SU-DHL-6 (cell line): ENCODE measurements around the gene NSUN2.
"Not testable (repeated sequence)": the region's sequence is repeated elsewhere in the genome, so short reads cannot be mapped to it uniquely, and the experiment has no call there.

Source experiments
- H2AFZ ChIP-seq: fragments of 200-600 bp; sonication (generic); 2 replicates; pipeline ENCODE4 v1.6.1; 2014; ENCODE audit warnings: low read depth, mild to moderate bottlenecking, moderate library complexity, mixed read lengths, antibody characterized with exemption, low read length; ENCODE audit not compliant: severe bottlenecking
- H3F3A ChIP-seq: fragments of 200-600 bp; shearing (Covaris generic); 2 replicates; pipeline ENCODE4 v1.6.0; 2016; ENCODE audit warnings: antibody characterized with exemption, mild to moderate bottlenecking; ENCODE audit not compliant: insufficient read depth
- H3K27ac ChIP-seq: fragments of 200-600 bp; sonication (generic); 2 replicates; pipeline ENCODE4 v1.5.1; 2016; ENCODE audit warnings: low read depth, mild to moderate bottlenecking, low read length, moderate library complexity, mixed read lengths
- H3K27me3 ChIP-seq: fragments of 200-600 bp; sonication (generic), shearing (Covaris generic); 2 replicates; pipeline ENCODE4 v1.6.0; 2014; ENCODE audit warnings: mild to moderate bottlenecking, low read length
- H3K36me3 ChIP-seq: fragments of 200-600 bp; sonication (generic); 2 replicates; pipeline ENCODE4 v1.6.1; 2014; ENCODE audit warnings: mild to moderate bottlenecking, low read length, mixed read lengths
- H3K4me2 ChIP-seq: fragments of 300-600, 200-600 bp; shearing (Covaris generic), sonication (generic); 2 replicates; pipeline ENCODE4 v1.6.0; 2014; ENCODE audit warnings: low read length, low read depth, mild to moderate bottlenecking; ENCODE audit not compliant: poor library complexity, severe bottlenecking
- H3K4me3 ChIP-seq: fragments of 200-600 bp; sonication (generic); 2 replicates; pipeline ENCODE4 v1.5.1; 2014; ENCODE audit warnings: antibody characterized with exemption, low read length, mild to moderate bottlenecking, mixed read lengths; ENCODE audit not compliant: insufficient read depth, poor library complexity, severe bottlenecking
- H3K79me2 ChIP-seq: fragments of 200-600 bp; sonication (generic); 2 replicates; pipeline ENCODE4 v1.6.1; 2014; ENCODE audit warnings: mild to moderate bottlenecking, low read length, moderate library complexity; ENCODE audit not compliant: insufficient read depth
- H3K9ac ChIP-seq: fragments of 200-600 bp; sonication (generic); 2 replicates; pipeline ENCODE4 v1.7.0; 2014; ENCODE audit warnings: mild to moderate bottlenecking, low read length
- H3K9me2 ChIP-seq: fragments of 200-600 bp; sonication (generic); replicated peaks from 2 replicates; pipeline ENCODE4 v1.6.1; 2014; ENCODE audit warnings: low read length; ENCODE audit not compliant: insufficient read depth
- H3K9me3 ChIP-seq: fragments of 200-600 bp; sonication (generic); 2 replicates; pipeline ENCODE4 v1.6.1; 2014; ENCODE audit warnings: low read length, mixed read lengths; ENCODE audit not compliant: insufficient read depth
- H4K20me1 ChIP-seq: fragments of 200-600 bp; sonication (generic); 2 replicates; pipeline ENCODE4 v1.6.1; 2014; ENCODE audit warnings: low read depth, mild to moderate bottlenecking, antibody characterized with exemption, low read length, moderate library complexity, mixed read lengths
- CTCF ChIP-seq: fragments of 200-600 bp; sonication (generic); IDR thresholded peaks from one replicate; pipeline ENCODE4 v1.5.1; 2017; ENCODE audit warnings: antibody characterized with exemption, mild to moderate bottlenecking, low read length, moderate library complexity; ENCODE audit not compliant: insufficient read depth, poor library complexity, severe bottlenecking
- EZH2phosphoT487 ChIP-seq: fragments of 200-600 bp; sonication (generic), shearing (Covaris generic); conservative IDR thresholded peaks from 2 replicates; pipeline ENCODE4 v1.6.1; 2018; ENCODE audit warnings: mild to moderate bottlenecking, antibody characterized with exemption, low read length, moderate library complexity, mixed read lengths

The NSUN2 gene

GRCh38 chr5:6572086-6572824, 60.6 kb downstream of the NSUN2 start:
- Histone ChIP-seq H3K9me3 (no peaks in the 10 kb centered on the region), H2AFZ (no peak overlapping the region), H3K27me3 (no peaks in the 10 kb centered on the region), H3K4me2 (no peak overlapping the region), H3K9me2 (no peaks in the 10 kb centered on the region), H3K79me2 (no peaks in the 10 kb centered on the region), H3K4me3 (no peak overlapping the region), H3K27ac (no peak overlapping the region), H3K9ac (no peak overlapping the region), H4K20me1 (no peaks in the 10 kb centered on the region), H3F3A (no peaks in the 10 kb centered on the region), H3K36me3 (no peaks in the 10 kb centered on the region)
- TF ChIP-seq CTCF: no peak
- TF ChIP-seq EZH2phosphoT487: no peak

- not testable (repeated sequence) for H3K36me3 ChIP-seq, H3F3A ChIP-seq, H2AFZ ChIP-seq, H3K4me2 ChIP-seq, H3K9me3 ChIP-seq, H3K9ac ChIP-seq, H3K79me2 ChIP-seq, H3K4me3 ChIP-seq, H4K20me1 ChIP-seq, H3K9me2 ChIP-seq, H3K27me3 ChIP-seq, H3K27ac ChIP-seq
Observed at GRCh38 chr5:6571607-6572006, 61.2 kb downstream of the NSUN2 start.

GRCh38 chr5:6570530-6570929, 62.3 kb downstream of the NSUN2 start:
- Histone ChIP-seq H3K9me2 (no peaks in the 10 kb centered on the region), H3K4me3 (no peak overlapping the region), H2AFZ (no peak overlapping the region), H3K9me3 (no peaks in the 10 kb centered on the region), H3K27me3 (no peaks in the 10 kb centered on the region), H3K79me2 (no peaks in the 10 kb centered on the region), H3K36me3 (no peaks in the 10 kb centered on the region), H3K27ac (no peak overlapping the region), H3K4me2 (no peak overlapping the region), H3K9ac (no peak overlapping the region), H4K20me1 (no peaks in the 10 kb centered on the region), H3F3A (no peaks in the 10 kb centered on the region)
- TF ChIP-seq CTCF: no peak
- no peak for TF ChIP-seq EZH2phosphoT487

GRCh38 chr5:6568889-6569288, 64.0 kb downstream of the NSUN2 start:
- Histone ChIP-seq H3K9me2 (no peaks in the 10 kb centered on the region), H3K79me2 (no peaks in the 10 kb centered on the region), H3K27me3 (no peaks in the 10 kb centered on the region), H3K4me3 (no peak overlapping the region), H3K4me2 (no peak overlapping the region), H3K36me3 (no peaks in the 10 kb centered on the region), H3K9ac (no peak overlapping the region), H2AFZ (no peak overlapping the region), H3K9me3 (no peaks in the 10 kb centered on the region), H3K27ac (no peak overlapping the region), H3F3A (no peaks in the 10 kb centered on the region), H4K20me1 (no peaks in the 10 kb centered on the region)
- TF ChIP-seq EZH2phosphoT487 (no peak), CTCF (no peak)
